Keratinocyte (primary cell): ENCODE measurements around the gene HLA-DMB. TPM values are rescaled to one million over a fixed set of nuclear protein-coding genes. Genes with fewer than 3 reads are reported as not detected.

ENCODE experiments used
- DNase-seq: peaks from one replicate; pipeline ENCODE4 v3.0.0-alpha.2; 2011; ENCODE audit warnings: low read depth, missing footprints, low spot score
- FAIRE-seq: peaks from 2 replicates; lab custom pipeline; 2011; peaks lifted over from hg19 to GRCh38; lab: Jason Lieb, UNC
- H2AFZ ChIP-seq: 2 replicates; pipeline ENCODE4 v1.6.0; 2012; ENCODE audit warnings: low read length, control low read depth, inconsistent platforms; ENCODE audit not compliant: control insufficient read depth
- H3K27ac ChIP-seq: 2 replicates; pipeline ENCODE4 v1.5.1; 2011; ENCODE audit warnings: low read length; ENCODE audit not compliant: control insufficient read depth, insufficient read depth
- H3K27me3 ChIP-seq: 3 replicates; pipeline ENCODE4 v1.6.0; 2011; ENCODE audit warnings: low read length; ENCODE audit not compliant: control insufficient read depth, insufficient read depth; ENCODE audit errors: extremely low read depth
- H3K36me3 ChIP-seq, 2 experiments: 2 replicates in 1 of 2; 3 replicates in 1 of 2; pipeline ENCODE4 v1.5.1; 2011; ENCODE audit warnings: low read length in 2 of 2, mild to moderate bottlenecking in 1 of 2; ENCODE audit not compliant: control insufficient read depth in 2 of 2, insufficient read depth in 2 of 2; ENCODE audit errors: extremely low read depth in 1 of 2
- H3K4me1 ChIP-seq: 3 replicates; pipeline ENCODE4 v1.5.1; 2011; ENCODE audit warnings: low read length; ENCODE audit not compliant: control insufficient read depth, insufficient read depth; ENCODE audit errors: extremely low read depth
- H3K4me2 ChIP-seq: 3 replicates; pipeline ENCODE4 v1.6.0; 2011; ENCODE audit warnings: low read depth, low read length; ENCODE audit not compliant: control insufficient read depth, insufficient read depth; ENCODE audit errors: extremely low read depth
- H3K4me3 ChIP-seq, 3 experiments: fragments of 200-600 bp in 1 of 3; sonication (generic) in 1 of 3; 2 replicates in 2 of 3; 3 replicates in 1 of 3; pipeline ENCODE4 v1.5.1; 2011 to 2016; ENCODE audit warnings: low read length in 3 of 3, mild to moderate bottlenecking in 3 of 3, control low read depth in 2 of 3, inconsistent platforms in 1 of 3, low read depth in 1 of 3, mixed read lengths in 1 of 3, mixed run types in 1 of 3, moderate library complexity in 1 of 3; ENCODE audit not compliant: control insufficient read depth in 2 of 3, insufficient read depth in 2 of 3; ENCODE audit errors: extremely low read depth in 1 of 3
- H3K79me2 ChIP-seq: 2 replicates; pipeline ENCODE4 v1.6.0; 2012; ENCODE audit warnings: low read length; ENCODE audit not compliant: control insufficient read depth, insufficient read depth
- H3K9ac ChIP-seq: 3 replicates; pipeline ENCODE4 v1.6.0; 2011; ENCODE audit warnings: low read length; ENCODE audit not compliant: control insufficient read depth, insufficient read depth; ENCODE audit errors: extremely low read depth
- H3K9me1 ChIP-seq: 3 replicates; pipeline ENCODE4 v1.6.0; 2011; ENCODE audit warnings: low read length; ENCODE audit not compliant: control insufficient read depth, insufficient read depth; ENCODE audit errors: extremely low read depth
- H3K9me3 ChIP-seq: 2 replicates; pipeline ENCODE4 v1.5.1; 2012; ENCODE audit warnings: low read depth, low read length; ENCODE audit not compliant: control insufficient read depth
- H4K20me1 ChIP-seq: 3 replicates; pipeline ENCODE4 v1.6.0; 2011; ENCODE audit warnings: low read length; ENCODE audit not compliant: control insufficient read depth, insufficient read depth; ENCODE audit errors: extremely low read depth
- CTCF ChIP-seq, 3 experiments: IDR thresholded peaks in 1 of 3; conservative IDR thresholded peaks in 1 of 3; optimal IDR thresholded peaks in 1 of 3; 2 replicates in 2 of 3; 3 replicates in 1 of 3; pipeline versions ENCODE3 to v1.5.1; 2011; ENCODE audit warnings: low read length in 3 of 3, mild to moderate bottlenecking in 3 of 3, moderate library complexity in 2 of 3, control low read depth in 1 of 3, inconsistent platforms in 1 of 3; ENCODE audit not compliant: insufficient read depth in 2 of 3; ENCODE audit errors: extremely low read depth in 1 of 3
- EZH2 ChIP-seq: IDR thresholded peaks from one replicate; pipeline ENCODE4 v1.6.1; 2012; ENCODE audit warnings: inconsistent platforms, mild to moderate bottlenecking, low read length, moderate library complexity
- dilution Hi-C: fragments of 300-500 bp; cut with MboI; formaldehyde crosslinking; loops from one replicate; pipeline ENCODE4 v1.7.0; 2020; ENCODE audit warnings: low sequenced_read_pairs; ENCODE audit not compliant: extremely low pct_ligation_motif_present
- polyA plus RNA-seq, 5 experiments: library from polyadenylated mRNA; depleted of rRNA in 3 of 5; stranded (reverse) in 3 of 5; stranded (forward) in 1 of 5; unstranded in 1 of 5; fragments of >200 nt; gene quantifications; 1 replicate in 1 of 5; 2 replicates in 3 of 5; 3 replicates in 1 of 5; pipeline versions ENCODE4 v1.2.1 to v1.2.3, GENCODE V29; 2011 to 2012; ENCODE audit warnings: missing spikeins in 2 of 5, low read depth in 1 of 5, low replicate concordance in 1 of 5
- small RNA-seq, 3 experiments: library from RNA; depleted of rRNA; stranded (forward); fragments of <200 nt; gene quantifications; one replicate each; pipeline ENCODE3, GENCODE V24; 2012; ENCODE audit warnings: low read depth in 3 of 3, low replicate concordance in 1 of 3; ENCODE audit not compliant: insufficient read length in 3 of 3

HLA-DMB gene
- polyA plus RNA-seq, 1 donor (not counting 4 experiments of a cell fraction or from before 2014, with no cell fraction given): not detected

- Histone ChIP-seq H3K27ac (no peak overlapping the region), H4K20me1 (no peaks in the 10 kb centered on the region), H3K27me3 (no peaks in the 10 kb centered on the region), H3K79me2 (no peaks in the 10 kb centered on the region), H3K4me3 (no peak overlapping the region), H3K4me1 (peaks cover 10% of the 10 kb centered on the region), H3K36me3 (no peaks in the 10 kb centered on the region), H3K4me2 (no peak overlapping the region), H2AFZ (no peak overlapping the region), H3K9ac (no peak overlapping the region), H3K9me3 (no peaks in the 10 kb centered on the region), H3K9me1 (no peaks in the 10 kb centered on the region)
- dilution Hi-C loops: no loop called here
- no peak for DNase-seq
- no peak for FAIRE-seq
- TF ChIP-seq CTCF (optimal IDR thresholded peaks at IDR 0.05 in 1 of 3, IDR thresholded peaks at IDR 0.05 in 1 of 3, conservative IDR thresholded peaks at IDR 0.05 in 1 of 3; ENCODE audit: extremely low read depth in 1 of 3, insufficient read depth in 2 of 3, low read length in 3 of 3): no peak
- TF ChIP-seq EZH2: no peak
Measured at GRCh38 chr6:32886681-32887383, 54.0 kb downstream of the HLA-DMB start.

- FAIRE-seq (no peak), DNase-seq (no peak)
- Histone ChIP-seq H3K27me3 (no peaks in the 10 kb centered on the region), H3K36me3 (no peaks in the 10 kb centered on the region), H3K79me2 (no peaks in the 10 kb centered on the region), H3K4me3 (no peak overlapping the region), H3K4me2 (no peak overlapping the region), H2AFZ (no peak overlapping the region), H3K9ac (no peak overlapping the region), H3K9me3 (no peaks in the 10 kb centered on the region), H3K9me1 (no peaks in the 10 kb centered on the region), H3K27ac (no peak overlapping the region), H3K4me1 (peaks cover 10% of the 10 kb centered on the region), H4K20me1 (no peaks in the 10 kb centered on the region)
- dilution Hi-C loops: no loop called here
- TF ChIP-seq CTCF (optimal IDR thresholded peaks at IDR 0.05 in 1 of 3, IDR thresholded peaks at IDR 0.05 in 1 of 3, conservative IDR thresholded peaks at IDR 0.05 in 1 of 3; ENCODE audit: extremely low read depth in 1 of 3, insufficient read depth in 2 of 3, low read length in 3 of 3) (peak in 2 of 3 experiments; percentile 19 to 39), EZH2 (no peak)
Measured at GRCh38 chr6:32885698-32886286, 55.0 kb downstream of the HLA-DMB start.

Small RNAs within 50 kb of the gene (small RNA-seq; reads per million reads assigned to genes)
- 0 reads per million in 3 experiments for gene HLA-Z

Other genes with a start within 250 kb of the HLA-DMB start
- gene HLA-DQA2, start 199.6 kb downstream of the HLA-DMB start, polyA plus RNA-seq: not detected in 3 replicates
- not detected in 3 replicates for gene HLA-DQB2, start 177.5 kb downstream of the HLA-DMB start, polyA plus RNA-seq
- 9.2 to 12.7 TPM (median 12.5 TPM) in 3 replicates for gene HLA-DOB, start 124.0 kb downstream of the HLA-DMB start, polyA plus RNA-seq
- 24.5 to 50.7 TPM (median 32.6 TPM) in 3 replicates for gene TAP2, start 102.3 kb downstream of the HLA-DMB start, polyA plus RNA-seq
- 44.4 to 66.7 TPM (median 63.4 TPM) in 3 replicates for gene PSMB8, start 97.0 kb downstream of the HLA-DMB start, polyA plus RNA-seq
- gene TAP1, start 87.3 kb downstream of the HLA-DMB start, polyA plus RNA-seq: 56.1 to 81.7 TPM (median 61.4 TPM) in 3 replicates
- 21.3 to 29.0 TPM (median 25.4 TPM) in 3 replicates for gene PSMB9, start 86.8 kb downstream of the HLA-DMB start, polyA plus RNA-seq
- 1.9 to 4.5 TPM (median 2.6 TPM) in 3 replicates for gene HLA-DMA, start 12.1 kb upstream of the HLA-DMB start, polyA plus RNA-seq
- gene BRD2, start 27.6 kb upstream of the HLA-DMB start, polyA plus RNA-seq: 82.9 to 171 TPM (median 121 TPM) in 3 replicates
- gene HLA-DOA, start 68.6 kb upstream of the HLA-DMB start, polyA plus RNA-seq: 0.01 TPM in 1 of 3 replicates, not detected in the others
- gene HLA-DPA1, start 132.6 kb upstream of the HLA-DMB start, polyA plus RNA-seq: 0.09 to 0.61 TPM in 2 of 3 replicates, not detected in the other
- gene HLA-DPB1, start 135.0 kb upstream of the HLA-DMB start, polyA plus RNA-seq: 0.13 to 0.26 TPM in 2 of 3 replicates, not detected in the other